NOMO-1 treated with DMSO at 0.1 percent for 48 hours (cell line): Measurements from ENCODE around the gene UBE3B.

ENCODE experiments used
- DNase-seq: peaks from one replicate; lab custom pipeline; 2025; ENCODE audit not compliant: unreplicated experiment; lab: John Stamatoyannopoulos, UW

The UBE3B gene

DNA sequence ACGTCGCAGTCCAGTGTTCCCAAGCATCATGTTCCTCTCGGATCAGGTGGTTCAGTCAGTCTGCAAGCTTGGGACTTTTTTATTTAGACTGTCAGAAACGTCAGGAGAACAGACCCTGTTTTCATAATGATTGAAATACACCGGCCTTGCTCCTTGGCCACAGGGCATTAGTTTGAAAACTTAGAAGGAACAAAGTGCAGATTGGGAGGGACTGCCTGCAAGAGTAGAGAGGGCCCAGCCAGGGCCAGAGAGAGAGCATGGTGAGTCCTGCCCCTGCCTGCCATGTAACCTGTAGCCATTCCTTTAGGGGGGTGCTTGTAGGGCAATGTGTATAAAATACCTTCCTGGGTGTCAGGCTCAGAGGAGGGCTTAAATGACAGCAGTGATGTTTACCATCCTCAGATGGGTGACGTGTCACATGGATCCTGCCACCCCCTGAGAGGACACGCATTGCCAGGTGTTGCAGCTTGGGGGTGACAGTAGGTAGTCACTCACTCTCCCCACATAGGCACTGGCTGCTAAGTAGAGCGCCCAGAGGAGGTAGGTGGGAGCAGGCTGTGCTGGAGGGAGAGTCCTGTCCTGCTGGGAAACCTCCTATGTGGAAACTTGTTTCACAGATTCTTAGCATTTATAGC is 50.2 kb downstream of the UBE3B start:
- DNase-seq, result no peak

DNA sequence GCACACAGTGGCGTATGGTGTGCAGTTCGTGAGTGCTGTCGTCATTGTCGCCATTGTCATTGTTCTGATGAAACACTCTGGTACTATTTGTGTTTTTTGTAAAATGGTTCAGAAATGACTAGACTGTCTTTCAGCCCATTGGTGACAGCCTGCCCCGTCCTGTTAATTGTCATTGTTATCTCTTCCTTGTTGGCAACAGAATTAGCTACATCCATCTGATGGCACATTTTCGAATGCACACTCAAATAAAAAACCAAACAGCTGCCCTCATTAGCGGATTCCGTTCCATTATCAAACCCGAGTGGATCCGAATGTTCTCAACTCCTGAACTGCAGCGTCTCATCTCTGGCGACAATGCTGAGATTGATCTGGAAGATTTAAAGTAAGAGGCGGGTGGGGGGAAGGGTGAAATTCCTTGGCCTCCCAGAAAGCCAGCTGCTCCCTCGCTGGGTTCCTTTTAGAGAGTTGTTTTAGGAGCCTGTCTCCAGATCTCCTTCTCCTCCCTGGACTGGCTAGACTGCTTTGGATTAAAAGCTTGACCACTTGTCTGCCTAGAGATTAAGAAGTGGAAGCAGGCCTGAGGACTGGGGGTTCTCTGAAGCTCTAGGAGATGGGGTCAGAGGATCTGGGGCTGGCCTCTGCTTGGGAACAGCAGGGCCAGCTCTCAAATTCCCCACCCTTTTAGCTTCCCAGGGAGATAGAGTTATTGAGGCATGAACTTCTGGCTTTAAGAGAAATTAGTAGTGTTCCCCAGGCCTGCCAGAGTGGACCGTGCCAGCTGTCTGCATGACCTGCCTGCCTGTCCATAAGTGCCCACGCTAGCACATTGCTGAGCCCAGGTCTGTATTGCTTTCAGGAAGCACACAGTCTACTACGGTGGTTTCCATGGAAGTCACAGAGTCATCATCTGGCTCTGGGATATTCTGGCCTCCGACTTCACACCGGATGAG is 52.5 kb downstream of the UBE3B start:
- DNase-seq, result no peak

DNA sequence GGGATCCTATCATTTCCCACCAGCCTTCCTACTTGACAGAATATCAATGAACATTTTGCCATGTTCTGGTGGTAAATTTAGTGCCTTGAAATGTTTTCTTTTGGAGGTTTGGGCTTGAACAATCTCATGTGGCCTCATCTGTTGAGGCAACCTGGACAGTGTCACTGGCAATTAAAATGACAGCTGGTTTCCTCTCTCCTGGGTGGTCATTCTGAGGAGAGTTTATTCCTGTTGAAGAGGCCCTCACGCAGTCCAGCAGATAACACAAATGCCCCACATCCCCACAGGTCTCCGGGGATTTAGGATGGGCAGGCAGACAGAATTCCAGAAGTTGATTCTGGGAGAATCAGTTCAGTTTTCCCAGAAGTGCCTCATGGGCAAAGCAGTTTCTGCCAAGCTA is 54.0 kb downstream of the UBE3B start:
- no peak for DNase-seq

DNA sequence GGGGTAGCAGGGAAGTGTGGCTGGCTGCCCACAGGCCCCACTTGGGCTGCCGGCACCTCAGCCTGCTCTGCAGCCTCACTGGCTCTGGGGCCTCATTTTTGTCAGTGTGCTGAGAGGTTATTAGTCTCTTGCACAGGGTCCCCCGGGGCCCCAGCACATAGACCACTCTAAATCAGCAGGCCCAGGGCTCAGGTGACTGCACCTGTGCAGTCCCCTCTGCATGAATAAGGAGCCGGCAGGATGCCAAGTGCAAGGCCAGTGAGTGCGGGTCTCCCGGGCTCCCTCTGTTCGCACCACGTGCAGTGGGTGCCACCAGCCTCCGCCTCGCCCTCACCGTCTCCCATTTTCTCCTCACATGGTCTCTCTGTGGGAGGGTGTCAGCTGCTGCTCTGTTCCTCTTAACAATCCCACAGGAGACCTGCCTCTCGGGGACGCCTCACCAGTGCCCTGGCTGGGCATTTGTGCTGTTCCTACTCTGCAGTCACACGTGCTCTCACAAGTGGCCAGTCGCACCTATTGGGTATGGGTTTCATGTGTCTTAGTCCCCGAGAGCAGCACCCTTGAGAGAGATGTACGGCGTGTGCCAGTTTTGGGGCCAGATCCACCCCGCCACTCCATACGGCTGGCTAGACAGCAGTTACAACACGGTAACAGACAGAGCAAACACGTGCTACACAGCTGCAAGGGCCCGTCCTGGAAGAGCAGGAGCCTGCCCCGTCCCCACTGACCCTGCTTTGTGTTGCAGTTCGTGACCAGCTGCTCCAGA is 55.5 kb downstream of the UBE3B start:
- no peak for DNase-seq

DNA sequence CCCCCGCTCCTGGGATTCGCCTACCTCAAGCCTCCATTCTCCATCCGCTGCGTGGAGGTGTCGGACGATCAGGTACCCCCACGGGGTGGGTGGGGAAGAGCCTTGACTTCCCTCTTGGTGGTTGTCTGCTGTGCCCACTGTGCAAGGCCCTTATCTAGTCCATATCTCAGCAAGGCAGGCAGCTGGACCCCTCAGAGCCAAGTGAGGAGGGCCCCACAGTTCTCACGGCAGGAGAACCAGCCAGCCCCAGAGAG is 56.0 kb downstream of the UBE3B start:
- no peak for DNase-seq

DNA sequence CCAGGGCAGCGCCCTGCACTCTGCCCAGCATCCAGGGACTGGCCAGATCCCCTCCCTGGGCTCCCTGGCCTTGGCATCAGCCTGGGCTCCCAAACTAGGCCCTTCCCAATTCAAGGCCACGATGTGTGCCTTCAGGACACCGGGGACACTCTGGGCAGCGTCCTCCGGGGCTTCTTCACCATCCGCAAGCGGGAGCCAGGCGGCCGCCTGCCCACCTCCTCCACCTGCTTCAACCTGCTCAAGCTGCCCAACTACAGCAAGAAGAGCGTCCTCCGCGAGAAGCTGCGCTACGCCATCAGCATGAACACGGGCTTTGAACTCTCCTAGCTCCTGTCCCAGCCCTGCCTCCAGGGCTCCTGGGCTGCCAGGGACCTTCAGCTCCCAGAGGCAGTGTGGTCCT is 57.0 kb downstream of the UBE3B start:
- no peak for DNase-seq

DNA sequence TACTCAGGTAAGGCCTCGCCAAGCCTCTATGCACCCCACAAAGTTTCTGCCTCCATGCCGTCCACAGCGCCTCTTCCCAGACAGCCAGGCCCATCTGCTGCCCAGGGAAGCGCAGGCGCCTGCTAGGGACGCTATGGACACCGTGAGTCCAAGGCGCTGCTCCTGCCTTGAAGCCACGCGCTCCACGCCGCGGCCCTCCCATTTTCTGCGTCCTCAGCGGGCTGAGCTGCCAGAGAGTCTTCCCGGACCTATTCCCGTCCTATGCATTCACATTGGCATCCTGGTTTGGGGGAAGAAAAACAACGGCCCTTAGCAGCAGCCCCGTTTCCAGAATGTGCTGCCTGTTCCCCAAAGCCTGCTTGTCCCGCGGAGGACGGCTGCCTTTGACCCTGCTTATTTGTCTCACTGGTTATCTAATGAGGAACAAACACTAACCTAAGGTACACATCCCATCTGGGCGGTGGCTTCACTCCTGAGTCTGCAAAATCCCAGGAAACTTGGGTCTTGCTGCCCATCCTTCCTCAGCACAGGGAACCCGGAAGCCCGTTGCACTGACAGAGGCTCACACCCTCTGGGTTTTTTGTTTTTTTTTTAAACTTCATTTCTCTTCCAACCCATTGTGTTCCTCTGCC is 57.9 kb downstream of the UBE3B start:
- no peak for DNase-seq

DNA sequence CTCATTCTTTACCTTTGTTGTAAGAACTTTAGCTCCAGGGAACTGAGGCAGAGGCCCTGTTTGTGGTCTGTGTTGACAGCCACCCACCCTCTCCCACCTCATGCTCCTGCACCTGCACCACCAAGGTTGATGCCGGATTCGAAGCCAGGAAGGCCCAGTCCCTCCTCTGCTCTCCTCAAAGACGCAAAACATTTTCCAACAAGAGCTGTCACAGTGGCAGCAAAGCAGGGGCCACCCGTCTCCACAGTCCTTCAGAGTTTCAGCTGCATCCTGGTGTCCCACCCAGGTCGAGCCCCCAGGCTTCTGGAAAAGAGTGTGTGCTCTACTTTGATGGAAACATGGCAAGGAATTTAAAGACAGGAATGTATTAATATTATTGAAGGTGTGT is 58.4 kb downstream of the UBE3B start:
- DNase-seq, result no peak

DNA sequence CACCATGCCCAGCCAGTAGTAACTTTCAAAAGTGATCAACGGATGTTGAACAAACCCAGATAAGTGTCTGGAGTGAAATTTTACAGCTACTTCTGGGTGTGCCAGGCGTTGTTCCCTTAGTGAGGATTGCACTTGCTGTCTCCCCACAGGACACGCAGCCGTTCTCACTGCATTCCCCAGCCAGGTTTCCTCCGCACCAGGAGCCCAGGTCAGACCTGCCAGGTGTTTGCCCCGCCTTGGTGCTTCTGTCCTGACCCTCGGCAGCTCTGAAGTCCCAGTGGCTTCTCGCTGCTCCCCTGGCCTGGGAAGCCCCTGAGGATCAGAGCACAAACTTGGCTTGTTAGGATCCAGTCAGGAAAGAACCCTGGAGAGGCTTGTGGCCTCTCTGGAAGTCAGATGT is 59.7 kb downstream of the UBE3B start:
- no peak for DNase-seq

DNA sequence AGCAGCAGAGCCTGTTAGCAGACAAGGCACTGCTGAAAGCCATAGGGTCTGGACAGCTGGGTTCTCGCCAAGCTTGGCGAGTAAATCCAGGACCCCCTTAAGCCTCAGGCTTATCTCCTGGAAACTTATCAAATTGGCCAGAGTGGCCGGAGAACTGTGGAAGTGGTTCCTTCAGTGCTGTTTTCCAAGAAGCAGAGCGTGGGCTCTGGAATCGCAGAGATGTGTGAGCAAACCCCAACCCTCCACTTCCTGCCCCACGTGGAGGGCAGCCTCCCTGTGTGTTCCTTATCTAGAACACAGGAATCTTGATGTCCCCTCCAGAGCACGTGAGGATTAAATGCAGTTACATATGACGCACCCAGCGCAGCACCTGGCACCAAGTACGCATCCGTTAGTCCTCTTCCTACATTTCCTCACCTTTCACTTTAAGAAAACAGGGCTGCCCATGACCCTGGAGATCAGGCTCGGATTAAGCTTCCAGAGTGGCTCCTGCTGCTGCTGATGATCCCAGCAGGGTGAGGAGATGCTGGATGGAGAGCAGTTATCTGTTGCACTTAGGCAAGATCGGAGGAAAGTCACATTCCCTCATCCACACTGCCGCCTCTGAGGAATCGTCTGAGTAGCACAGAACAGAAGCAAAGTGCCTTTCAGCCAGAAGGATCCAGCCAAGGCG is 60.9 kb downstream of the UBE3B start:
- DNase-seq, result no peak

DNA sequence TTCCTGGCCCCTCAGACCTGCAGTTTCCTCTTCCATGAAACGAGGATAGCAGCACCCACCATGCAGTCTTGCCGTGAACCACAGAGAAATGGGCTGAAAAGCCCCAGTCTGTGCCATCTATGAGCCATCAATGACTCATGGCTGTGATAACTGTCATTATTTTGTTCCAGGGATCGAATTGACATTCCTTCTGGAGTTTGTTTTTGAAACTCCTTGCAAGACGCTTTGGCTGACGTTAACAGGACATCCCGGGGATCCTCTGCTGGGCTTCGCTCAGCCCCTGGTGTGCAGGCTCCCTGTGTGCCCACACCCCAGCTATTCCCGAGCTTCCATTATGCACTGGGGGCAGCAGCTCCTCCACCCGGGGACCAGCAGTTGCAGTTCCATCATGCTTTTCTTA is 62.1 kb downstream of the UBE3B start:
- DNase-seq, result no peak

DNA sequence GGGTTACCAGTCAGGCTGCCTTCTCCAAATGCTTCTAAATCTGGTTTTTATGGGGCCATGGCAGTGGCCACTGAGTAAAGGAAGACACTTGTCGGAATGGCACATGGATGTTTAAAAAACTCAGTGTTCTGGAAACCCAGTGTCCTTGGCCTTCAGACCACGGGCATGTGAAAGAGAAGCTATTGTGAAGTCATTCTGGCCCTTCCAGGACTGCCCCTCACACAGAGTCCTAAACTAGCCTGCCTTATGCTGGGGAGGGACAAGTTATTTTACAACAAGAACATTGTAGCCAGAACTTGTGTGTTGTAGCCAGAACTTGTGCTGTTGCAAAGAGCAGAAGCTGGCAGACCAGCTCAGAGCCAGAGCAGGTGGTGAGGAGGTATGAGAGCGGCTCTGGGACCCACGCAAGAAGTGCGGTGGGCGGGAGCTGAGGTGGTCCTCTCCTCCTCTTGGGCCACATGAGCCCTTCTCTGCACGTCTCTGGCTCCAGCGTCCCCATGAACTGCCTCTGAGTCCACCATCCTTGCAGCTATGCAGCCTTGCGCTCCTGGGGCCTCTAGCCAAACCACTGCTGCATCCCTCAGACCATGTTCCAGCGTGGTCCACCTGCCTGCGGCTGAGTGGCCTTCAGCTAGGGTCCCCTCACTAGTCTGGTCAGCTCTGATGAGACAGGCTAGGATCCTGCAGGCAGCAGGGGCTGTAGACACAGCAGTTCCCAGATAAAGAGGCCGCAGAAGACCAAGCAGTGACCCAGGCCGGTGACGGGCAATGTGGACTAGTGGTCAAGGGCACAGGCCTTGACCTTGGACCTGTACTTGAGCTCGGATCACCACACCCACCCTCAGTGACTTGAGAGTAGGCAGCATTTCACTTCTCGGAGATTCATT is 63.3 kb downstream of the UBE3B start:
- no peak for DNase-seq

DNA sequence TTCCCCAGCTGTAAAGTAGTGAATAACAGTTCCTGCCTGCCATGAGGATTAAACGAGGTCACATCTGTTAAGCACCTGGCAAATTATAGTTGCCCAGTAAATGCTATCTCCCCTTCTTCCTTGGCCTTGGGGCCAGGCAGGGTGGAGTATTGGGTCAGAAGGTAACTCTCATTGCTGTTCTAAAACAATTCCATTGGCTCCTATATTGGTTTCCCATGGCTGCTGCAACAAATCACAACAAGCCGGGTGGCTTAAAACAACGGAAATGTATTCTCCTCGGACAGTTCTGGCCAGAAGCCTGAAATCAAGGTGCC is 63.9 kb downstream of the UBE3B start:
- no peak for DNase-seq

DNA sequence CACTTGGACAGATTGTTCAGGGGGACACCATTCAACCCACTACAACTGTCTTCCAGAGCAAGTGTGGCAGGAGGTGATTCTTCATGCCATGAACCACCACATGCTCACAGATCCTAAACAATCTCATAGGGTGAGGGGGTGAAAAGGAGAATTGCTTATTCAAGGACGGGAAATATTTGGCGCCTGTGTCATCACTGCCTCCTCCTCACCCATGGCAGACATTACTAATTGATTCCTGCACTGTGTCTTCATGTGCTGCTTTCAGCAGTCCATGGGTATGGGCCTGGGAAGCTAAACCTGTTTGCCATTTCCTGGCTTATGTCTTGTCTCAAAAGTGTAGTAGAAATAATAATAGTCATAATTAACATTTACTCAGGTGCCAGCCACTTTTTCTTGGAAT is 64.6 kb downstream of the UBE3B start:
- DNase-seq, result no peak

DNA sequence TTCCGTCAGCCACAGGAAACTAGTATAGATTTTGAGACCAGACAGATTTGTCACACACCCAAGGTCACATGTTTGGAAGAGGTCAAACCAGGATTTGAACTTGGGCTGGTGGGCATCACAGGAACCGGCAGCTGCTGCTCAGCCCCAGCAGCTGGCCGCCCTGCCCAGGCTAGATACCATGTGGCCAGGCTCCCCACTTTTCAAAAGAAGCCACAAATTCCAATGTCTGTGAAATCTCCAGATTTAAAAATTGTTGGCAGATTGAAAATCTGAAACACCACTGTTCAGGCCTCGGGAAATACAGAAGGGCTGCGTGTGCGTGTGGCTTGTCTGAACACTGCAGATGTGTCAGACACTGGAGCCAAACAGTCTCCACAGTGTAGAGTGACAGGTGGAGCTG is 65.4 kb downstream of the UBE3B start:
- DNase-seq, result no peak

DNA sequence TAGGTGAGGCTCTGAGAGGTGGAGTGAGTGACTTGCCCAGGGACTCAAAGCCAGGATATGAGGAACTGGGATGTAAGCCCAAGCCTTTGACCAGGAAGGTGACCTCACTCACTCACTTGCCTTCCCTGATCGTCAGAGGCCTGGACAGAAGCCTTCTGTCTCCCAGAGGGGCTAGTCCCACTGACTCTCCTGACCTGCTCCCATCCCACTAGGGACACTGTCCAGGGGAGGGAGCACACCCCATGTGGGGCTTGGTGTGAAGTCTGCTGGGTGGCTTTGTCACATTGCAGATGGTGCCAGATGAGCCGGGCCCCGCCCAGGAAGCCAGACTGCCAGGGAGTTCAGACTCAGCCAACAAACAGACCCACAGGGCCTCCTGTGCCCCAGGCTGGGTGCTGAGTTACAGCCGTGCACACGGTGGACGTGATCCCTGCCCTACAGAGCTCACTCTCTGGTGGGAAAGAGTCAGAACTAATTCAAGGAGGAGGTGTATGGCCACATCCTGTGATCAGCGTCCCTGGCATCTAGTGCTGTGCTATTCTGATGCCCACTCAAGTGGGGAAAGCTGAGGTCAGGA is 67.6 kb downstream of the UBE3B start:
- DNase-seq, result no peak

DNA sequence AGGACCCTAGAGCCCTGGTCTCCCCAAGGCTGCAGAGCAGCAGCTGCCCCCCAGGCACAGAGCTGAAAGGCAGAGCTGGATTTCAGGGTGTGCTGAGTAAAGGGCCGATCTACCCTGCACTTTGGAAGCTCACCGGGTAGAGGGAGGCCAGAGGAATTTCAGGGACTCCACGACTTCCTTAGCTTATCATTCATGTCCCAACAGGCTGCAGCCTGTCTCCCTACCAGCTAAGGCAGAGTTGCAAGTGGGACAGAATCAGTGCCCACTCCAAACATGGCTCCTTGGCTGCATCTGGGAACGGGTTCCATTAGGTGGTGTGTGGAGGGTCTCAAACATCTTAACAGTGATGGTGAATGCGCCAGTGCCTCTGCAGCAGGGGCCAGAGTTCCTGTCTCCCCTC is 68.4 kb downstream of the UBE3B start:
- DNase-seq, result no peak

DNA sequence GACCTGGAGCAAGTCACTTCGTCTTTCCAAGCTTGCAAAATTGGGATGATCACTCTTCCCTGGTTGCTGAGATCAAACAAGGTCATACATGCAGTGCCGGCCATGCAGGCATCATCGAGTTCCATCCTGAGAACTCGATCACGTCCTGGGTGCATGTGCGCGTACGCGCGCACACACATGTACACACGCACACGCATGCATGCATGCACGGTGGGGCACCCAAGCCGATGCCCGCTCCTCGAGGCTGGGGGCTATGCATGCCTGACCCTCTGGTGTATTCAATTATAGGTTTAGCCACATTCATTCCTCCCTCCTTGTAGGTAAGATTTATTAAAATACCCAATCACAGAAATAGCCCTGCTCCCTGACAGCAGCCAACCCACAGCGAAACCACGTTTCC is 69.9 kb downstream of the UBE3B start:
- DNase-seq, result no peak

DNA sequence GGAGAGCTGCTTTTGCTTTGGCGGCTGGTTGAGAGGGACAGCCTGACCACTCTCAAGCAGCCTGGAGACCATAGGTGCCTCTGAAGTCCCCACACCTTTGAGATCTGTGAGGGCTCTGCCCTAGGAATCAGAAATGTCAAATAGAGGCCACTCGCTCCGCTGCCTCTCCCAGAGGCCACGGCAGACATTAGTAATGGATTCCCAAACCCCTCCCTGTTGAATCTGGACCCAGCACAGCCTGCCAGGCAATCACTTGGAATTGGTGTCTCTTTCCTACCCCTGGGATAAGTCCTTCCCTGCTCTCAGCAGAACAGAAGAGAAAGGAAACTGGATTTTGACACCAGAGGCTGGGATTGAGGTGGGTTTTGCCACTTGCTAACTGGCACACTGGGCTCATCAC is 70.8 kb downstream of the UBE3B start:
- DNase-seq, result no peak
